GM18505 (cell line): ENCODE measurements around the gene TRIM15.
"Not testable (repeated sequence)": the region's sequence is repeated elsewhere in the genome, so short reads cannot be mapped to it uniquely, and the experiment has no call there.

Source experiments
- ATAC-seq: cut with Tn5 transposase; IDR thresholded peaks from one replicate; pipeline ENCODE4 v1.9.1; 2021; ENCODE audit not compliant: unreplicated experiment
- POLR2A ChIP-seq: IDR thresholded peaks from 4 replicates; pipeline ENCODE4 v1.6.1; 2011; ENCODE audit warnings: borderline replicate concordance; ENCODE audit not compliant: insufficient read depth, insufficient read length; ENCODE audit errors: extremely low read depth

Gene TRIM15

GRCh38 chr6:30163090-30163917, at the start of gene TRIM15:
Gene TRIM15, plus strand, starts transcription at chr6:30163546. Its CDS starts 139 bp downstream, at chr6:30163685.
- ATAC-seq, result no peak
- no peak for TF ChIP-seq POLR2A

DNA sequence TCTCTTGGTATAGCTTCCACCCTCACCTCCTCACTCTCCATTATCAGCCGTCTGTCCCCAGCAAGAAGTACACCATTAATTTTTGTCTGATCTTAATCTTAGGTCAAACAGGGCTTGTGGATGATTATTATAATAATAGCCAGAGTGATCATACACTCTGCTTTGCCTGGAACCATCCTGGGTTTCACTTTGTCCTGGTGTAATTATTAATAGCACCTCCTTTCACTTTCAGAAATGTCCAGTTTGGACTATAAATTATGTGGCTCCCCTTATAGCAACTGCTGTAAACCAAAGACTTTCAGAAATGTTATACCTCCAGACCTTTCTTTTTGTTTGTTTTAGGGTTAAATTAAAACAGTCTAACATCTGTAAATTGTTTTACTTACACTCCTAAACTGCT, 49.5 kb upstream of the TRIM15 start:
- no peak for TF ChIP-seq POLR2A
- no peak for ATAC-seq

DNA sequence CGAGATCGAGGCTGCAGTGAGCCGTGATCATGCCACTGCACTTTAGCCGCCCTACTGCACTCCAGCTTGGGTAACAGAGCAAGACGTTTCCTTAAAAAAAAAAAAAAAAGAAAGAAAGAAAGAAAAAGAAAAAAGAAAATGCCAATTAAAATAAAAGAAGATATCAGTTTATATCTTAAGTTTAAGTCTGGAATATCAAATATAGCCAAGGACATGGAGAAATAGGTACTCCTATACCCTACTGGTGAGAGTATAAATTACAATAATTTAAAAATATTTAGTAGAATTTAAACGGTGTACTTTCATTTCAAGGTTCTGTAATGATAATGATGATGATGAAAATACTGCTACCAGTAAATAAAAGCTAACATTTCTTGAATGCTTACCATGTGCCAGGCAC, 46.6 kb upstream of the TRIM15 start:
- no peak for ATAC-seq
- no peak for TF ChIP-seq POLR2A

DNA sequence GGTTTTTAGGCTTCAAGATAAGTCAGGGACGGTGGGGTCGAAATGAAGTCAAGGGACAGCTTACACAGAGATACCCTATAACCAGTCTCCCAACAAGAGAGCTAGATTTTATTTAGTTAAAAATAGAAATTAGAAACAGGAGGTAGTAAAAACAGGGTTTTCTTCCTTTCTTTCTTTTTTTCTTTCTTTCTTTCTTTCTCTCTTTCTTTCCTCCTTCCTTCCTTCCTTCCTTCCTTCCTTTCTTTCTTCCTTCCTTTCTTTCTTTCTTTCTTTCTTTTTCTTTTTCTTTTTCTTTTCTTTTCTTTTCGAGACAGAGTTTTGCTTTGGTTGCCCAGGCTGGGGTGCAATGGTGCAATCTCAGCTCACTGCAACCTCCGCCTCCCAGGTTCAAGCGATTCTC, 44.7 kb upstream of the TRIM15 start:
- not testable (repeated sequence) for ATAC-seq

DNA sequence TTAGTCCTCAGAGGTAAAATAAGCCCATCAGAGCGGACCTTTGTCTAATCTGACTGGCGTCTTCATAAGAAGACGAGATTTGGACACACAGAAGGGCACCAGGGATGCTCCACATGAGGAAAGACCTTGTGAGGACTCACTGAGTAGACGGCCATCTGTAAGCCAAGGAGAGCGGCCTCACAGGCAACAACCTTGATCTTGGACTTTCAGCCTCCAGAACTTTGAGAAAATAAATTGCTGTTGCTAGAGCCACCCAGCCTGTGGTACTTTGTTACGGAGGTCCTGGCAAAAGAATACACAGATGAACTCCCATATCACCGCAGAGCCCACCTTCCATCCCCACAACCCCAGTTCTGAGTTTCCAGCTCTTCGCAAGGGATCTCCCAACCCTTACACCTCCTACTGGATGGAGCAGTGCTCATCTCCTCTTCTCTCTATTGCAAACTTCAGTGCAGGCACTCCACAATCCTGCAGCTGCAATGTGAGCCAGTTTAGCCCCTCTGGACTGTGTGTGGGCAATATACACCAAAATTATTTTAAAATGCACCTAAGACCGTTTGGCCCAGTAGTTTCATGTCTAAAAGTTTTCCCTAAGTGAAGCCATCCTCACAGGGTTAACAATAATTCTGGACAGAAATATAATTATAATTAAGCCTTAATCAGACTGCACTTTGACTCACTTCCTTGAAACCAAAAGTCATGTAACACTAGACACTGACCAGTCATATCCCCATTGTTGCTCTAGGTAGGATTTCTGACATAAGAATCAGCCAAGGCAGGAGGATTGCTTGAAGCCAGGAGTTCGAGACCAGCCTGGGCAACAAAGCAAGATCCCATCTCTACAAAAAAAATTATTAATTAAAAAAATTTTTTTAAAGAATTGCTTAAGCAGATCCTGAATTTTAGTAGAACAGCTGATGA, 41.6 kb upstream of the TRIM15 start:
- no peak for ATAC-seq
- no peak for TF ChIP-seq POLR2A

DNA sequence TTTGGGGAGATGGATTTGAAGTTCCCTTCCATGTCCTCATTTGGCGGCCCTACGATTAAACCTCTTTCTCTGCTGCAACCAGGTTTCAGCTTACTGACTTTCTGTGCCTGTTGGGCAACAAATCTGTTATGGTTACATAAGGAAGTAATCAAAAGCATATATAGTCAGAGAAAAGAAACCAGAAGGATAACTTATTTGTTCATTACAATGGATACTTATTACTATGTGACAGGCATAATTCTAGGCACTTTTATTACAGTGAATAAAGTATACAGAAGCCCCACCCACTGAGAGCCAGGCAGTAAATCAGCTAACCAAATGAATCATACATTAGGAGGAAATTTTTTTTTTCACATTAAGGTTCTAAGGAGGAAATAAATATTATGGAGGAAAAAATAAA, 40.8 kb upstream of the TRIM15 start:
- TF ChIP-seq POLR2A, result no peak
- ATAC-seq, result no peak

DNA sequence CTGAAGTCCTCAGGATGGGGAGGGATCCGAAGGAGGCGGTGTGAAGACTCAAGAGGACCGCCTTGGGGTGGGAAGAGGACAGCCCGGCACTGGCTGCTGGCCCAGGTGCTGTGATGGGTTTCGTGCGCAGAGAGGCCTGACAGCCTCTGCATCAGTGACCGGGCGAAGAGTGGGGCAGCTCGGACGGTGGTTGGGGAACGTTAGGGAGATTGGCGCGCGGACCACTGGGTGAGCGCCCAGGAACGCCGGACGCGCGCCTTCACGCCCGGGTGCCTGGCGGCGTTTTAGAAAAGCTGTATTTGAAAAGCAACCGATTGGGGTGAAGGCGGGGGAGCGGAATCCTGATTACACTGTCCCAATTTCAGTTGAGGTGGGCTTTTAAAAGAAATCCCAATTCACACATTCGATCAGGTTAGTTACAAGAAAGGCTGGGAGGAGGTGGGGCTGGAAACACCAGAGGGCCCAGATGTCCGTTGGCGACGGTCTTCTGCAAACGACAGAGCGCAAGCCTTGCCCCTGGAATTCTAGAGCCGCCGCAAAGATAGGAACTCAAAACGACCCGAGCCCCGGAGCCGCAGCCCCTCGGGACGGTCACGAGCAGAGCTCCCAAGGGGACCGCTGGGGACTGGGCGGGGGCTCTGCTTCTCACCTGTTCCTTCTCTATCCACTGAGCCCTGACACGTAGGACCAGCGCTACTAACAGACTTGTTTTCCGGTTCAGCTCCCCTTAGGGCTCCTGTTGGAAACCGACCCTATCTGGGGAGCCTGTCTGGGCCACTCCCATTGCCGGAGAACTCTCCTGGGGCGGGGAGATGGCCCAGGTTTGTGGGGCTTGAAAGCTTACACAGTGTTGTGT, 35.9 kb upstream of the TRIM15 start:
- TF ChIP-seq POLR2A, result no peak
- no peak for ATAC-seq

DNA sequence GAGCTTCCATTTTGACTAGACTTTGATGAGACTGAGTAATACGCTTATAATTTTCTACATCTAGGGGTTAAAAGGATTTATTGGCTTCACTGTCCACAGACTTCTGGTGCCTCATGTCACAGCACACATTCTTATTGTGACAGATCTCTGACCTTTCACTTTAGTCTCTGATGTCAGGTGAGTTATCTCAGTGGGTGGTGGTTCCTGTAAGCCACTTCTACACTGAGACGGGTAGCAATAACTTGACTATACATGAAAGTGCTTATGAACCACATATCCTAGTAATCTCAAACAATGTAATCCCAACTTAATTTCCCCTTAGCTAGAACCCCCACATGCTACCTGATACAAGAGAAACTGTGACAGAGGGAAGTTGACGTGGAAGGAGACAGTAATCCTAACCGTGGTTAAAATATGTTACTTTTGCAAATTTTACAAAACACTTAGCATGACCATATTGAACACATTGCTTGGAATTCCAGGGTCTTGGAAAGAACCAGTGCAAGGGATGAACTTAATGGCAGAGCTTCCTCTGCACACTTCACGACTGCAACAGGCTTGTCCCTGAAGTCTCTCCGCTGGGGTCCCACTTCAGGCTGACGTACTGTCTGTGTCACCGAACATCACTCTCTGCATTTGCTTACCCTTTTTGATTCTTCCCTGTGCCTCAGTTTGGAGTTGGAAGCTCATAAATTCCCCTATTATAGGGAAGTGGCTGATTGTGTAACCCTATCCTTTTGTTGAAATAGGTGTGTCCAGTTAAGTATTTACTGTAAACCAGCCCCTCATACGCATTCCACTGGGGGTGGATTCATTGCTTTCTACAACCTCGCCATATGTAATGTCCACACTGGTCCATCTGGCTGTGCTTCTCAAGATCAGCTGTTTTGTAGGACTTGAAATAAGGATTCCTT, 33.8 kb upstream of the TRIM15 start:
- TF ChIP-seq POLR2A, result no peak
- no peak for ATAC-seq

DNA sequence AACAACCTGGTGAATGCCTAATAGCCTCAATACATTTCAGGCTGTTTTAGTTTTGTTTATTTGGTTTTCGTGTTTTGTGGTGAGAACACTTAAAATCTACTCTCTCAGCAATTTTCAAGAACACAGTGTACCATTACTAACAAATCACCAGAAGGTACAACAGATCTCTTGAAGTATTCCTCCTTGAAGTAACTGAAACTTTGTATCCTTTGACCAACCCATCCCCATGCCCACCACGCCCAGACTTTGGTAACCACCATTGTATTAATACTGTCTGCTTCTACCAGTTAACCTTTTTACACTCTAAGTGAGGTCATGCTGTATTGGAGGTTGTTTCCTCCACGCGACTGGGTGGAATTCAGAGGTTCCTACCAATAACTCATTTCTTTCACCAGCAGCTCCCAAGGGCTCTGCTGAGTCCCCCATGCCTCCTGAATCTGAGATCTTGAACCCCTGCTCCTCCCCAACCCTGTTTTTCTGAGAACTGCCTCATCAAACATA, 33.1 kb upstream of the TRIM15 start:
- ATAC-seq, result no peak
- no peak for TF ChIP-seq POLR2A

DNA sequence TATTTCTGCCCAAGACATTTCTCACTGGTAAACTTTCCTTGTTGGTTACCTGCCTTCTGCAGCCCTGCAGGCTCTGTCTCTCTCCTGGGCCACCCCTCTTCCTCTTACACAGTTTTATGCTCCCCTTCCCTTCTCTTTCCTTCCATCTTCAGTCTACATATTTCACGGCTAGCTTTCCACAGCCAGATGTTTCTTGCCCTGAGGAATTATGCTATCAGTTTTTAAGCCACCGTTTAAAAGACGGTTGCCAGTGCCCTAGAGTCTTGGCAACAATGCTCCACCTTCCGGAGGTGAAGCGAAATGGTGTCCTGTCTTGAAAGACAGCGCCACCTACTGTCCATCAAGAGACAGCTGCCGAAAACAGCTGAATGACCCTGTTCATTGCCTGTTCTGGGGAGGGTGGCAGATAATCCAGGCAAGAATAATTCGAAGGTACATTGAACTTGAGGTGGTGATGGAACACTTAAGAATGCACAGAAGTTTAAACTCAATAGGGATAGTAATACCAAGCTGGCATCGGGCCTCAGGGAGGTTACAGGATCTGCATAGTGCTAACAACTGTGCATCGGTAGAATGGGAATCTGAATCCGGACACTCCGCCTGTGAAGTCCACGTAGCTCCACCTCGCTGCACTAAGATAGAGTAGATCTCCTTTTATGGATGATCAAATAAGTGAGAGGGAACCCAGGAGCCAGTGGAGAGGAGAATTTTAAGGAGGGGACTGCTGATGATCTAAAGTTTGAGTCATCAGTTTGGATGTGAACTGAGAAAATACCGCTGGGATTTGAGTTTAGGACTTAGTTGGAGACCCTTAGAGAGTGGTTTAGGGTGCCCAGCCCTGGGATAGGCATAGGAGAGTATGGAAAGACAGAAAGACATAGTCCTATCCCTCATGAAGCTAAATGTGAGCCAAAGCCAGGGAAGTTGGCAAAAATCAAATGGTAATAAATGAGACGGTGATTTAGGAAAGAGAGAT, 32.2 kb upstream of the TRIM15 start:
- no peak for ATAC-seq

DNA sequence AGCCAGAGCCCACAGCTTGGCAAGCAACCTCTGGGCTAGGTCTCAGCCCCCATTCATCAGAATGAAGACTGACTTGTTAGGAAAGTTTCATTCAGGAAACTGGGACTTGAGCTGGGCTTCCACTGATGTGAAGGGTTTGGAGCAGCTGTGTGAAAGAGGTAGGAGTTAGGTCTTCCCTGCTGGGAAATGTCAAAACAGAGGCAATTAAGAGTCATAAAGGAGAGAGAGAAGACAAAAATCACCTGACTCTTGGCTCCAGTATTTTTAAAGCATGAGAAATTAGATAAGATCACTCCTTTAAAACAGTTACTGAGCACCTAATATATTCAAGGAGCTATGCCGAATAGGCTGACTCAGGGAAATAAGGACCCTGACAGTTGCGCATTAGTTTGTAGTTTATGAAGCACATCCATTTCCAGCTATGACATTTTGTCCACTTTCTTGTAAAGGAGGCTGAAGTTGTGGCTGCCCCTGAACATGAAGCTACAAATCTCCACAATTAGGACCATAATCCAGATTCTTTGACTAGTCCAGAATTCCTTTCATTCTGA, 31.3 kb upstream of the TRIM15 start:
- ATAC-seq, result no peak
- TF ChIP-seq POLR2A, result no peak

More for the DNA sequence above, 32.2 kb upstream of the TRIM15 start:
- no peak for TF ChIP-seq POLR2A
